NAMALWA (cell line): ENCODE results near the gene NUB1.

Experiments used
- DNase-seq: peaks from one replicate; pipeline ENCODE4 v3.0.0-alpha.2; 2015; ENCODE audit warnings: low spot score

The NUB1 gene

GRCh38 chr7:151345576-151346469, 4.2 kb downstream of the NUB1 start:
- DNase-seq, result no peak

GRCh38 chr7:151346470-151346769, 4.8 kb downstream of the NUB1 start:
- no peak for DNase-seq

GRCh38 chr7:151347200-151347599, 5.6 kb downstream of the NUB1 start:
- DNase-seq, result no peak

GRCh38 chr7:151348970-151349369, 7.4 kb downstream of the NUB1 start:
- DNase-seq, result peak; percentile 57

DNA sequence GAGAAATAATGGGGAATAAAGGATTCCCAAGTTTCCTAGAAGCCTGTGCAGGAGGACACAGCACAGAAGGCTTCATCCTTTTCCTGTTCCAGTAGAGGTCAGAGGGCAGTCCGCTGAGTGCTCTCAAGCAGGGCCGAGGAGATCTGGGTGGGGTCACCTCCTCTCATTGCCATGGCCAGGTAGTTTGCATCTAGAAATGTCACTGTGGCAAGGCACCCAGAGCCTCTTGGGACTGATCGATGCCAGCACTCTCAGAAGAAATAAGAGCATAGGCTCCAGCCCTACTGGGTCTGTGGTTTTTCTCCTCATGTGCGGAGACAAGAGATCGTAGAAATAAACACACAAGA, 7.9 kb downstream of the NUB1 start:
- DNase-seq, result no peak

DNA sequence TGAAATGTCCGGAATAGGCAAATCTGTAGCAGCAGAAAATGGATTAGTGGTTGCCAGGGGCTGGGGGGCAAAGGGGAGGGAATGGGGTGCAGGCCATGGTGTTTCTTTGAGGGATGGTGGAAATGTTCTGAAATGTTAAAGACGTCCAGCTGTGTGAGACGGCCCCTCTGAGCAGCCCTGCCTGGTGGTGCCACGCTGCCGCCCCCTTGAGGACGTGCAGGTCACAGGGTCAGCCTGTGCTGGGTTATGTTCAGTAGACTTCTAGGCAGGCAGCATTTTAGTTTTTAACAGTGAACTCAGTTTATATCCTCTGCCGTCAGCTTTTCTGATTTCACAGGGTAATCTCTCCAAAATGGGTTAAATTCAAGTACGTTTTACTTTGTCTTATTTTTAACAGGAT, 9.4 kb downstream of the NUB1 start:
- DNase-seq, result peak; percentile 88

DNA sequence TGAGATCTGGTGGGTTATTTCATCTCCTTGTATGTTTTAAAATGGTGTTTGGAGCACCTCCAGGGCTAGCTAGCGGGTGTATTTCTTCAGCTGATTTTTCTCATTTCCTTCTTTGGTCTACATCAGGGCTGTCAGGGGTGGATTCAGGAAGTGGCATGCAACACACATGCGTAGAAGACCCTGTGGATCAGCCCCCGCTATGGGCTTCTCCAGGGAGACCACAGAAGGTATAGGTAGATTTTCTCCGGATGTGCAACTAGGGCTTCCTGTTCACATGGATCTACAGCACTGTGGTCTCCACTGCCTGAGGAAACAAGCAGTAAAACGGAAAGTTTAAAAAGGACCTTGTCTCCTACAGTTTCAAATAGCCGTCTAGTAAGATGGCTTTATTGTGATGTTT, 10.4 kb downstream of the NUB1 start:
- DNase-seq, result peak; percentile 79

- no peak for DNase-seq
Measured at GRCh38 chr7:151352512-151352911, 10.9 kb downstream of the NUB1 start.

GRCh38 chr7:151361193-151361959, 19.8 kb downstream of the NUB1 start:
- DNase-seq, result no peak

GRCh38 chr7:151363182-151363581, 21.6 kb downstream of the NUB1 start:
- DNase-seq, result no peak

DNA sequence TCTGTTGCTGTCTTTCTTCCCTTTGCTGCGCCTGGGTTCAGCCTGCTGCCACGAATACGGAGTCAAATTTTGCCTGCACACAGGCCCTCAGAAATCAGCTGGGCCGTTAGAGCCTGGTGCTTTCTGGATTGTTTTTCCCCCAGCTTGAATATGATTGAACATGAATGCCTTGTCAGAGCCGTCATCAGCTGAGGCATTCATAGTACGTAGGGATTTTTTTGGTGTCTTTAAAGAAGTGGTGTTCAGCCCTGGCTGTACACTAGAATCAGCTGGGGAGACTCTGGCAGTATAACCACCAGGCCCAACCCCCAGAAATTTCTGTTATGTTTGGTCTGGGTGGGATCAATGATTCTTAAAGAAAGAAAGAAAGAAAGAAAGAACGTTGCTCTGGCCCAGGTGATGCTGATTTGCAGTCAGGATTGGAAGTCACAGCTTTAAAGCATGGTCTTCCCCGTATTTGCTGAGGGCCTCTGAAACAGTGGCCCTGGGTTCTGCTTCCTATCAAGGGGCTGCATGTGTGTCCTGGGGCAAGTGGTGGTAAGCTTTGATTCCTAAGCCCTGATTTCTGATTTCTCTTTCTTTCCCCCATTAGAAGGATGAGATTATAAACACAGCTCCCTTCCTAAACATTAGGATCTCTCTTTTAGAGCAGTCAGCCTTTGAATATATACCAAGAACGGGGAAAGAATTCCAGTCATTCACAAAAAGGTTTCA, 24.7 kb downstream of the NUB1 start:
- DNase-seq, result no peak

DNA sequence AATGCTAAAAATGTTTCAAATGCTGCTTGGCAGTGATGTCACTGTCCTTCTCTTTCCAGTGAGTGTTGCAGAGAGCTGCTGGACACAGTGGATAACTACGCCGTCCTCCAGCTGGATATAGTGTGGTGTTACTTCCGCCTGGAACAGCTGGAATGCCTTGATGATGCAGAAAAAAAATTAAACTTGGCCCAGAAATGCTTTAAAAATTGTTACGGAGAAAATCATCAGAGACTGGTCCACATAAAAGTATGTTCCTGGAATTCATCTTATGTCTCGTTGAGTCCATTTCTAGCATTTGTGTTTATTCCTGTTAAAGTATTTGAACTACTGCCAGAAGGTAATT, 25.2 kb downstream of the NUB1 start:
- DNase-seq, result no peak

DNA sequence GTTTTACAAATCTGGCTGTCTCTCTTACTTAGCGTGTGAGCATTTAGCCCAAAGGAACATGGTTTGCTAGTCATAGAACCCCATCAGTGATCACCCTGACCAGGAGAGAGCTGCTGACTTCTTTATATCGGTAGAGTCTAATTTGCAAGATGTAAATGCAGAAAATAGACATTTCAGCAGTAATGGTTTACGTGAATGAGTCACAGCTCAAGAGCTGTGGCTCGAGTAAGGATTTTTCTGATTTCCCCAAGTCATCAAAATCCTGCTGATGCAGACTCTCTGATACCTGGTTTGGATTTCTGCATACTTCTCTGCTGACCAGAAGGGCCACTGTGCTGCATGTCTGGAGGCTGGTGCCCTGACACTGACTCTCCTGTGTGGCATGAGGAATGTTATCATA, 25.7 kb downstream of the NUB1 start:
- no peak for DNase-seq

- DNase-seq, result peak; percentile 96
Measured at GRCh38 chr7:151368136-151368571, 26.5 kb downstream of the NUB1 start.

DNA sequence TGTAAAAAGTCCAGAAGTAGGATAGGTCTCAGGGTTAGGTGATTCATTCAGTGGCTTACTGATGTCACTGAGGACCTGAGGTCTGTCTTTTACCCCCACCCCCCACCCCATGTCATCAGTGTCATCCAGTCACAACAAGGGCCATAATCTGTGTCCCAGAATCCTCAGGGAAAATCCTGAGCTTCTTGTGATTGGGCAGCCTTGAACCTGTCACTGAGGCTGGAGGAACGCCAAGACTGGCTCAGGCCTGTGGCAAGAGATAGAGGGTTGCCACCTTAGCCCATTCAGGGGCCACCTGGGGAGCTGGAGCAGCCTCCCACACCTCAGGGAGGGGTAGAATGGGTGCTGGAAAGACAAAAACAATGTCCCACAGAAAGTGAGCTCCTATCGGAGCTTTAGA, 29.7 kb downstream of the NUB1 start:
- no peak for DNase-seq

DNA sequence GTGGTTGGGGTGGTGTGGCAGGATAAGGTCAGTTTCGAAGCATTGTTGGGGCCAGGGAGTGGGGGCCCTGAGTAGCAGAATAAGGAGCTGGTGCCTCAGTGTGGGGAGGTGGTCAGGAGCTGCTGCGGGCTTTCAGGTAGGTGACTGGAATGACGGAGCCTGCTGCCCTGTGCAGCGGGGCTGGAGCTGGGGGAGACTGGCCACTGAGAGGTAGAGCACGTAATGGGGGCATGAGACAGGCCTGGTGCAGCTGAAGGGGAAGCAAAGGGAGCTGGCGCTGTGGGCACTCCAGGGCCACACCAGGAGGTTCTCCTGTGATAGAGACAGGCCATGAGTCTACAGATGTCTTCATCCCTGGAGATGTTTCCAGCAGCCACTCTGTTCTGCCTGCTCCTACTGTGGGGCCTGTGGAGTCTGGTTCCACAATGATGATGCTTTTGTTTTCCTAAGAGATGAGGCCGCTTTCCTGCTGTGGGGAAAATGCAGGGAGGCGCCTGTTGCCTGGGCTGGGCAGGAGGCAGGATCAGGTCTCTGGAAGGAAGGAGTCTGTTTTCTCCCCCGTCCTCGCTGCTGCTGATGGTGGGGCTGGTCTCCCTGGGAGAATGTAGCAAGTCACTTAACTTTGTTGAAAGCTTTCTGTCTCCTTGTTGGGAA, 31.1 kb downstream of the NUB1 start:
- DNase-seq, result no peak

GRCh38 chr7:151373599-151373998, 32.0 kb downstream of the NUB1 start:
- DNase-seq, result no peak

GRCh38 chr7:151374139-151374538, 32.5 kb downstream of the NUB1 start:
- DNase-seq, result no peak

DNA sequence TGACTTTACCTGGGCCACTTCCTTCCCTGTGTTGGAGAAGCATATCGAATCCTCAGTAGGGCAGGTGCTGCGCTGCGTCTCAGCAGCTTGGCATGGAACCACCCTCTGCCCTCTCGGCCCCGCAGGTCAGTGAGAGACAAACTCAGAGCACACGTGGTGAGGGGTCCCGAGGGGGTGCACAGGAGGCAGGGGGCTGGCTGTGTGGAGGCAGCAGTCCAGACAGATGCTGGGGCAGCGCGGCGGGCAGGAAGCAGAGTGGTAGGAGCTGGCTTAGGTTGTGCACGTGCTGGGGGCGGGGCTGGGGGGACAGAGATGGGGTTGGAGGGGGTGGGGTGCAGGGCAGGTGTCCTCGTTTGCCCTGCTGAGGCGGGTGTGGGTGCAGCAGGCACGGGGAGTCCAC, 33.1 kb downstream of the NUB1 start:
- no peak for DNase-seq

GRCh38 chr7:151375530-151376217, 34.1 kb downstream of the NUB1 start:
- DNase-seq, result no peak

GRCh38 chr7:151376218-151376902, 34.7 kb downstream of the NUB1 start:
- no peak for DNase-seq
